ENCODE data around the gene AATK. TPM values are rescaled to one million over a fixed set of nuclear protein-coding genes. Genes with fewer than 3 reads are reported as not detected.

AATK gene
- total and polyA plus RNA-seq, 2 experiments from 2014 or later = 1.1 to 5.0 TPM

GRCh38 chr17:81127133-81127455 is 38.9 kb downstream of the AATK start:
- TF ChIP-seq EZH2 (IDR thresholded peaks at IDR 0.05; ENCODE audit: low read depth, unreplicated experiment) (no peak), EZH2phosphoT487 (IDR thresholded peaks at IDR 0.05; ENCODE audit: unreplicated experiment) (no peak), NANOG (IDR thresholded peaks at IDR 0.05; ENCODE audit: borderline replicate concordance) (no peak), POLR2AphosphoS5 (IDR thresholded peaks at IDR 0.05; ENCODE audit: low read depth) (no peak), JUNB (IDR thresholded peaks at IDR 0.05; ENCODE audit: unreplicated experiment) (no peak), CTCF (conservative IDR thresholded peaks at IDR 0.05; ENCODE audit: low read depth in 2 of 2) (no peak), ZNF331 (CRISPR knock-in tag; IDR thresholded peaks at IDR 0.05; ENCODE audit: low read depth) (no peak), REST (IDR thresholded peaks at IDR 0.05; ENCODE audit: unreplicated experiment) (no peak), CREB1 (CRISPR knock-in tag; IDR thresholded peaks at IDR 0.05; ENCODE audit: low read depth) (no peak), ZNF462 (CRISPR knock-in tag; IDR thresholded peaks at IDR 0.05) (no peak), ETS1 (IDR thresholded peaks at IDR 0.05) (no peak), STAT1 (IDR thresholded peaks at IDR 0.05; ENCODE audit: unreplicated experiment) (no peak), ZNF114 (CRISPR knock-in tag; IDR thresholded peaks at IDR 0.05) (no peak)
- no peak overlapping the region for H3K4me2 ChIP-seq
- ATAC-seq (no peak), DNase-seq (ENCODE audit: low spot score) (no peak)
- H3F3A ChIP-seq (replicated peaks; ENCODE audit: low read depth) = no peaks in the 10 kb centered on the region
- peaks cover 8% of the 10 kb centered on the region for H3K27me3 Mint-ChIP-seq (ENCODE audit: insufficient read depth, low read depth, poor library complexity)
- no peak overlapping the region for H3K27ac ChIP-seq (ENCODE audit: low read depth)
- H4K20me1 ChIP-seq (replicated peaks; ENCODE audit: insufficient read depth) = no peaks in the 10 kb centered on the region
- H3K9me3 Mint-ChIP-seq = no peaks in the 10 kb centered on the region
- H3K27ac Mint-ChIP-seq = no peak overlapping the region
- no peaks in the 10 kb centered on the region for H3K36me3 ChIP-seq (ENCODE audit: insufficient read depth)
- no peaks in the 10 kb centered on the region for H3K4me1 ChIP-seq (ENCODE audit: insufficient read depth)
- no peaks in the 10 kb centered on the region for H3K4me1 Mint-ChIP-seq
- no peak overlapping the region for H3K4me3 Mint-ChIP-seq
- H3K9me2 ChIP-seq (ENCODE audit: insufficient read depth) = no peaks in the 10 kb centered on the region
- no peaks in the 10 kb centered on the region for H3K36me3 Mint-ChIP-seq (ENCODE audit: low read depth)
- no peak overlapping the region for H2AFZ ChIP-seq
- no peaks in the 10 kb centered on the region for H3K79me2 ChIP-seq (replicated peaks; ENCODE audit: insufficient read depth)
- no peaks in the 10 kb centered on the region for H3K27me3 ChIP-seq (ENCODE audit: insufficient read depth)
- no peak overlapping the region for H3K4me3 ChIP-seq

Data from GM23338 (cell line).